Measurements from ENCODE around the gene STING1. TPM values are rescaled to one million over a fixed set of nuclear protein-coding genes. Genes with fewer than 3 reads are reported as not detected.

The STING1 gene
- total and polyA plus RNA-seq, 10 of the 15 experiments (the other 5 are each of a cell fraction or from before 2014, with no cell fraction given), result 10.1 to 56.1 (median 41.0) TPM

GRCh38 chr5:139517683-139518564 is 35.4 kb upstream of the STING1 start (continued):
- peak; percentile 44; the same call in 1 of the 2 replicates for TF ChIP-seq RELB (IDR thresholded peaks at IDR 0.05; ENCODE audit: low read depth)
- TF ChIP-seq YBX1 (IDR thresholded peaks at IDR 0.05), result no peak
- TF ChIP-seq NRF1 (conservative IDR thresholded peaks at IDR 0.05; ENCODE audit: low read depth, low read length), result no peak
- no peak for TF ChIP-seq NFYB (IDR thresholded peaks at IDR 0.05; ENCODE audit: insufficient read depth, low read depth, low read length)
- TF ChIP-seq SMAD5 (IDR thresholded peaks at IDR 0.05; ENCODE audit: low read depth), result no peak
- no peak for TF ChIP-seq BRCA1 (IDR thresholded peaks at IDR 0.05; ENCODE audit: low read depth, low read length)
- no peak; the same call in 1 of the 2 replicates for TF ChIP-seq ZBTB40 (IDR thresholded peaks at IDR 0.05; ENCODE audit: borderline replicate concordance)
- peak; percentile 37; the same call in 1 of the 2 replicates for TF ChIP-seq ATF3 (IDR thresholded peaks at IDR 0.05; ENCODE audit: borderline replicate concordance, extremely low read depth, low read depth, low read length)
- peak; percentile 52 for TF ChIP-seq MEF2B (IDR thresholded peaks at IDR 0.05; ENCODE audit: partially characterized antibody, poor library complexity, severe bottlenecking)
- no peak for TF ChIP-seq STAT1 (conservative IDR thresholded peaks at IDR 0.05)
- no peak for TF ChIP-seq SREBF2 (IDR thresholded peaks at IDR 0.05; ENCODE audit: low read length)
- no peak for TF ChIP-seq CUX1 (IDR thresholded peaks at IDR 0.05; ENCODE audit: insufficient replicate concordance, low read depth, low read length)
- TF ChIP-seq HDGF (IDR thresholded peaks at IDR 0.05), result peak; percentile 89

Measured in GM12878 (cell line).